Tibial nerve (tissue), 4 donors: ENCODE data around the gene SMARCC1. TPM values are rescaled to one million over a fixed set of nuclear protein-coding genes. Genes with fewer than 3 reads are reported as not detected.

Experiments
- DNase-seq, 2 donors: peaks; one replicate each; pipeline ENCODE4 v3.0.0-alpha.2; 2019; ENCODE audit warnings: low spot score in 2 of 2
- H3K27ac ChIP-seq, 4 donors: fragments of 200-600 bp; sonication (generic) in 3 of 4; one replicate each; pipeline ENCODE4 v1.5.1; 2017 to 2019; ENCODE audit warnings: mild to moderate bottlenecking in 1 of 4
- H3K27me3 ChIP-seq, 2 donors: fragments of 200-600 bp; sonication (generic) in 1 of 2; one replicate each; pipeline versions ENCODE4 v1.5.1 to v1.6.0; 2017 to 2019
- H3K36me3 ChIP-seq, 3 donors: fragments of 200-600 bp; sonication (generic); one replicate each; pipeline ENCODE4 v1.5.1; 2018 to 2019
- H3K4me1 ChIP-seq, 4 donors: fragments of 200-600 bp; sonication (generic) in 3 of 4; one replicate each; pipeline ENCODE4 v1.5.1; 2017 to 2019
- H3K4me3 ChIP-seq, 4 donors: fragments of 200-600 bp; sonication (generic) in 3 of 4; one replicate each; pipeline ENCODE4 v1.5.1; 2017 to 2019; ENCODE audit warnings: mild to moderate bottlenecking in 1 of 4, moderate library complexity in 1 of 4
- H3K9me3 ChIP-seq, 4 donors: fragments of 200-600 bp; sonication (generic) in 3 of 4; one replicate each; pipeline ENCODE4 v1.5.1; 2017 to 2019
- EP300 ChIP-seq, 2 donors: sonication (generic); formaldehyde crosslinking; IDR thresholded peaks; one replicate each; pipeline ENCODE4 v1.6.1; 2017; ENCODE audit warnings: antibody characterized with exemption in 2 of 2, mild to moderate bottlenecking in 1 of 2
- POLR2A ChIP-seq, 2 donors: fragments of 450-650 bp; IDR thresholded peaks; one replicate each; pipeline ENCODE4 v1.6.1; 2017; ENCODE audit warnings: antibody characterized with exemption in 2 of 2, mild to moderate bottlenecking in 2 of 2, moderate library complexity in 2 of 2
- WGBS, 2 donors: methylation state at CpG; one replicate each; pipeline ENCODE4 v1.1.5; 2018; 5-methylcytosine and 5-hydroxymethylcytosine counted together
- total RNA-seq, 4 donors: library from RNA; depleted of rRNA; stranded (reverse); fragments of >200 nt; gene quantifications; one replicate each; pipeline ENCODE4 v1.1.0, GENCODE V29; 2016
- TF ChIP-seq, protein P1 (sequence below), 5 experiments: fragments of 200-600 bp in 3 of 5; fragments of 450-650 bp in 2 of 5; sonication (generic) in 3 of 5; IDR thresholded peaks; one replicate each; pipeline ENCODE4 v1.5.1; 2016 to 2019; ENCODE audit warnings: antibody characterized with exemption in 5 of 5, mild to moderate bottlenecking in 3 of 5, moderate library complexity in 2 of 5

Gene SMARCC1
- total RNA-seq, 4 donors from 2014 or later = 27.8 to 37.4 (median 36.1) TPM

DNA sequence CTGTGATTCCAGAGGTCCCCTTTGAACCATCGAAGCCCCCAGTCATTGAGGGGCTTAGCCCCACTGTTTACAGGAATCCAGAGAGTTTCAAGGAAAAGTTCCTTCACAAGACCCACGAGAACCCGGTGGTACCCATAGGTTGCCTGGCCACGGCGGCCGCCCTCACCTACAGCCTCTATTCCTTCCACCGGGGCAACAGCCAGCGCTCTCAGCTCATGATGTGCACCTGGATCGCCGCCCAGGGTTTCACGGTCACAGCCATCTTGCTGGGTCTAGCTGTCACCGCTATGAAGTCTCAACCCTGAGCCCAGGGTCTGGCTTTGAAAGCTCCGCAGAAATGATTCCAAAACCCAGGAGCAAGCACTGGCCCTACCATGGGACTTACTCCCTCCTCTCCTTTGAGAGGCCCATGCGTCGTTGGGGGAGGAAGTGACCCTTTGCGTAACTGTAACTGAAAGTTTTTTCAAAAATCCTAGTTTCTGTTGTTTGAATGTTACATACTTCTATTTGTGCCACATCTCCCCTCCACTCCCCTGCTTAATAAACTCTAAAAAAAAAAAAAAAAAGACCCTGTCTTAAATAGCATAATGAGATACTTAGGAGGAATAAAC is 118.0 kb downstream of the SMARCC1 start:
- TF ChIP-seq, protein P1, sequence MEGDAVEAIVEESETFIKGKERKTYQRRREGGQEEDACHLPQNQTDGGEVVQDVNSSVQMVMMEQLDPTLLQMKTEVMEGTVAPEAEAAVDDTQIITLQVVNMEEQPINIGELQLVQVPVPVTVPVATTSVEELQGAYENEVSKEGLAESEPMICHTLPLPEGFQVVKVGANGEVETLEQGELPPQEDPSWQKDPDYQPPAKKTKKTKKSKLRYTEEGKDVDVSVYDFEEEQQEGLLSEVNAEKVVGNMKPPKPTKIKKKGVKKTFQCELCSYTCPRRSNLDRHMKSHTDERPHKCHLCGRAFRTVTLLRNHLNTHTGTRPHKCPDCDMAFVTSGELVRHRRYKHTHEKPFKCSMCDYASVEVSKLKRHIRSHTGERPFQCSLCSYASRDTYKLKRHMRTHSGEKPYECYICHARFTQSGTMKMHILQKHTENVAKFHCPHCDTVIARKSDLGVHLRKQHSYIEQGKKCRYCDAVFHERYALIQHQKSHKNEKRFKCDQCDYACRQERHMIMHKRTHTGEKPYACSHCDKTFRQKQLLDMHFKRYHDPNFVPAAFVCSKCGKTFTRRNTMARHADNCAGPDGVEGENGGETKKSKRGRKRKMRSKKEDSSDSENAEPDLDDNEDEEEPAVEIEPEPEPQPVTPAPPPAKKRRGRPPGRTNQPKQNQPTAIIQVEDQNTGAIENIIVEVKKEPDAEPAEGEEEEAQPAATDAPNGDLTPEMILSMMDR (IDR thresholded peaks at IDR 0.05) = no peak
- TF ChIP-seq EP300 (IDR thresholded peaks at IDR 0.05) (no peak), POLR2A (IDR thresholded peaks at IDR 0.05) (no peak)
- Histone ChIP-seq H3K36me3 (peaks cover 0 to 44% (median 0%) of the 10 kb centered on the region in 3 donors), H3K27ac (no peak overlapping the region), H3K4me1 (no peaks in the 10 kb centered on the region), H3K4me3 (no peak overlapping the region), H3K9me3 (no peaks in the 10 kb centered on the region), H3K27me3 (no peaks in the 10 kb centered on the region)
- no peak for DNase-seq
- 88 to 95% methylated on average over 10 to 16 of the region's 16 CpGs for WGBS, 2 donors

DNA sequence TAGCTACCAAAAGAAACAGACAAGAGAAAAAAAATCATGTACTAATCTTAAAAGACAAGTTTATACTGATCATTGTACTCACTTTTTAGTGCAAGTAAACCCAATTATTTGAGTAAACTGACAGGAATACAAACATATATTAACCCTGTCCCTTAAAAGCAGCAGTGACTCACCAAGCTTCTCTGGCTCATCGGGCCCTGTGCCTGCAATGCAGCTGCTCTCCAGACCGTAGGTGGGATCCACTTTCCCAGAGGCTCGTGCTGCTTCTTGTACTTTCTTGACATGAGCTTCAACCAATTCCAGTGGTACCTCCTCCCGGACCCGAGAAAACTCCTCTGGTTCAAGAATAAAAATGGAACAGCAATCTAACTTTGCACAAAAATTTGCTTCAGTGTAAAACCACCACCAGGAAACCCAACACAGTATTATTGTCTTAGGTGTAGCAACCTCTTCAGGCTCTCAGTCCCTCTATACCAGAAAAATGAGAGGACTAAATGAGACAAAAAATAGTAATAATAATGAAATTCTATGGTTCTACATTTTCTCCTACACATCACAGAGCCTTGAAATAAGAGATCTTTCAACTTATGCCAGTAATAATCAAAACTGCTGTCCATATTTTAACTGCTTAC is 120.5 kb downstream of the SMARCC1 start:
- peaks cover 0 to 6% (median 0%) of the 10 kb centered on the region in 4 donors for H3K9me3 ChIP-seq

DNA sequence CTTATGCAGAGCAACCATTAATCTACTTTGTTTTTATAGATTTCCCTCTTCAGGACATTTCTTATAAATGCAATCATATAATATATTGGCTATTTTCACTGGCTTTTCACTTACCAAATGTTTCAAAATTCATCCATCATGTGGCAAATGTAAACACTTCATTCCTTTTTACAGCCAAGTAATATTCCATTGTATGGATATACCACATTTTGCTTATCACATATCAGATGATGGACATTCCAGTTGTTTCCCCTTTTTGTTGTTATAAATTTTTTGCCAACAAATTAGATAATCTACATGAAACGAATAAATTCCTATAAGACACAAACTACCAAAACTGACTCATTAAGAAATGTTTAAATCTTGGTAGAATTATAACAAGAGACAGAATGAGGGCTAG is 123.2 kb downstream of the SMARCC1 start:
- WGBS, 2 donors = 97 to 100% methylated on average over 1 of the region's 1 CpG
- Histone ChIP-seq H3K9me3 (peaks cover 0 to 6% (median 0%) of the 10 kb centered on the region in 4 donors), H3K36me3 (peaks cover 0 to 72% (median 0%) of the 10 kb centered on the region in 3 donors), H3K4me3 (no peak overlapping the region), H3K4me1 (no peaks in the 10 kb centered on the region), H3K27ac (no peak overlapping the region), H3K27me3 (no peaks in the 10 kb centered on the region)
- no peak for DNase-seq
- TF ChIP-seq EP300 (IDR thresholded peaks at IDR 0.05) (no peak), POLR2A (IDR thresholded peaks at IDR 0.05) (no peak)
- TF ChIP-seq, protein P1 (IDR thresholded peaks at IDR 0.05) = no peak

More for the DNA sequence above, 120.5 kb downstream of the SMARCC1 start:
- TF ChIP-seq POLR2A (IDR thresholded peaks at IDR 0.05) (no peak), EP300 (IDR thresholded peaks at IDR 0.05) (no peak)
- TF ChIP-seq, protein P1 (IDR thresholded peaks at IDR 0.05) = no peak
- Histone ChIP-seq H3K4me1 (no peaks in the 10 kb centered on the region), H3K4me3 (no peak overlapping the region), H3K36me3 (peaks cover 0 to 56% (median 0%) of the 10 kb centered on the region in 3 donors), H3K27me3 (no peaks in the 10 kb centered on the region), H3K27ac (no peak overlapping the region)
- DNase-seq = no peak
- 71 to 77% methylated on average over 5 of the region's 5 CpGs for WGBS, 2 donors

DNA sequence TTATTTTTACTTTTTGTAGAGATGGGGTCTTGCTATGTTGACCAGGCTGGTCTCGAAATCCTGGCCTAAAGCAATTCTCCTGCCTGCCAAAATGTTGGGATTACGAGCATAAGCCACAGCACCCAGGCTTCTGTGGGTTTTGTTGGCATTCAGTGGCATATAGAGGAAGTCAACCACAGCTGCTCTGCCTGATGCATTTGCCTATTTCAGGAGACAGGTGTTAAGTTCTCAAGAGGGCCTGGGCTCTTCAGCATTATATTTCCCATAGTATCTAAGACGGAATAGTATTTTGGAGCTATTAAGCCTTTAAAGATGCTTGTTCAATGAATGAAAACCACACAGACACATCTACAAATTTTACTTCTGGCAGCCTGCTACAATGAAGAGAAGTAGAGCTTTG is 129.6 kb downstream of the SMARCC1 start:
- Histone ChIP-seq H3K4me1 (no peaks in the 10 kb centered on the region), H3K4me3 (no peak overlapping the region), H3K27me3 (no peaks in the 10 kb centered on the region), H3K9me3 (no peaks in the 10 kb centered on the region), H3K36me3 (peaks cover 0 to 53% (median 0%) of the 10 kb centered on the region in 3 donors), H3K27ac (no peak overlapping the region)
- DNase-seq = no peak
- WGBS, 2 donors = 96 to 97% methylated on average over 3 of the region's 3 CpGs
- TF ChIP-seq POLR2A (IDR thresholded peaks at IDR 0.05) (no peak), EP300 (IDR thresholded peaks at IDR 0.05) (no peak)
- TF ChIP-seq, protein P1 (IDR thresholded peaks at IDR 0.05) = no peak

DNA sequence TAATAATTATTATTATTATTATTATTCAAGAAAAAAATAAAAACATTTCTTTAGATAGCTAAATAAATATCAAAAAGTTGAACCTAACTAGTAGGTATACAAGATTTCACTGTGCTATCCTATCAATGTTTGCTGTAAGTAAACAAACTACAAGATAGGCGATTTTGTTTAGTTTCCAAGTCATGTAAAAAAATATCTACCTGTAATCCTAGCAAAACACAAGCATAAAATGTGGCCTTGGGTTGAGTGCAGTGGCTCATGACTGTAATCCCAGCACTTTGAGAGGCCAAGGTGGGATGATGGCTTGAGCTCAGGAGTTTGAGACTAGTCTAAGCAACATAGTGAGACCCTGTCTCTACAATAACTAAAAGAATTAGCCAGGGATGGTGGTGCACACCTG is 131.4 kb downstream of the SMARCC1 start:
- 94 to 97% methylated on average over 1 of the region's 1 CpG for WGBS, 2 donors
- Histone ChIP-seq H3K27ac (no peak overlapping the region), H3K27me3 (no peaks in the 10 kb centered on the region), H3K9me3 (no peaks in the 10 kb centered on the region), H3K4me3 (no peak overlapping the region), H3K4me1 (peaks cover 0 to 9% (median 0%) of the 10 kb centered on the region in 4 donors), H3K36me3 (peaks cover 0 to 42% (median 0%) of the 10 kb centered on the region in 3 donors)
- DNase-seq = no peak
- TF ChIP-seq EP300 (IDR thresholded peaks at IDR 0.05) (no peak), POLR2A (IDR thresholded peaks at IDR 0.05) (no peak)
- TF ChIP-seq, protein P1 (IDR thresholded peaks at IDR 0.05) = no peak
